GM15510 (cell line): Measurements from ENCODE around the gene ZNF292.

Experiments used
- POLR2A ChIP-seq: IDR thresholded peaks from 3 replicates; pipeline ENCODE4 v1.6.1; 2011; ENCODE audit warnings: borderline replicate concordance; ENCODE audit not compliant: insufficient read length; ENCODE audit errors: extremely low read depth

ZNF292 gene

DNA sequence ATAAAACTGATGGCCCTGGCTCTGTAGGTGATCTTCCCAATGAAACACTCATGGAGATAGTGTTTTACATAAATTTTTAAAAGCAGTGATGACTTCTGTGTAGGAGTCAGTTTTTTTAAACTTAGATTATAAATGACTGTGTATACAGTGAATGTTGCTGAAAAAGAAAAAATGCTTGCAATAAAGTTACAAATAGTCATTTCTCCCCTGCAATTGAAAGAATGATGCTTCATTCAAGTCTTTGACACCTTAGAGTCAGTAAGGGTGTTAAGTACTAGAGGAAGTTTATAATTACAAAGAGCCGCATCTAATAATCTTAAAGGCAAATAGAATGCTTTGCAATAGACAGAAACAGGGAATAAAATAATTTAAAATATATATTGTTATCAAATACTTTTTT, 27.6 kb downstream of the ZNF292 start:
- TF ChIP-seq POLR2A, result no peak

DNA sequence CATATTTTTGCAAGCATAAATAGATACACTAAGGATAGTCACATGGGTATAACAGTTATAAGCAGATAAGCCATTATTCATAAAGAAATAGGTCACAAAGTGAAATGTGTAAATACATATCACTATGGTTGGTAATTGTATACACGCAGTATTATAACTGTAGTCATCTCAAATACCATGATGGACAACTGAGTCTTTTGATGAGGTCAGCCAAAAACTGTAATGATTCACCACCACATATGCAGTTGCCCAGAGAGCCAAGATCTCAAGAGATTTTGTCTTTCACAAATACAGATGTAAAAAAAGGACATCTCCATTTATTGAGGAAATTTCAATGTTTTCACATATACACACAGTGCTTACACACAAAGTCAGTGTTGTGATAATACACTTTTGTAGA, 28.3 kb downstream of the ZNF292 start:
- no peak for TF ChIP-seq POLR2A

DNA sequence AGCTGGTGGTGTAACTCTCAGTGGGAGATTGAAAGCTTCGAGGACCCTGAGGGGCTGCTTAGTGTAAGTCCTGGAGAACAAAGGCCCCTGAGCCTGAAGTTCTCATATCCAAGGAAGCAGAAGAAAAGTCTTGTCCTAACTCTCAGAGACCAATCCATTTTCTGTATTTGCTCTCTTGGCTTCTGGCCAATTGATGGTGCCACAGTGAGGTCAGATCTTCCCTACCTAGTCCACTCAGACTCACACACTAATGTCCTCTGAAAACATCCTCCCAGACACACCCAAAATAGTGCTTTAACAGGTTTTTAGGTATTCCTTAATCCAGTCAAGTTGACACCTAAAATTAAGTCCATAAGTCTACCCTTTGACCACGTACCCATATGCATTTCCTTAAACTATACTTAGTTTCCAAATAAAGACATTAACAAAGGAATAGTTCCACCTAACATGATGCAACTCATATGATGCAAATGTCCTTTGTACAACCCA, 29.4 kb downstream of the ZNF292 start:
- no peak for TF ChIP-seq POLR2A

DNA sequence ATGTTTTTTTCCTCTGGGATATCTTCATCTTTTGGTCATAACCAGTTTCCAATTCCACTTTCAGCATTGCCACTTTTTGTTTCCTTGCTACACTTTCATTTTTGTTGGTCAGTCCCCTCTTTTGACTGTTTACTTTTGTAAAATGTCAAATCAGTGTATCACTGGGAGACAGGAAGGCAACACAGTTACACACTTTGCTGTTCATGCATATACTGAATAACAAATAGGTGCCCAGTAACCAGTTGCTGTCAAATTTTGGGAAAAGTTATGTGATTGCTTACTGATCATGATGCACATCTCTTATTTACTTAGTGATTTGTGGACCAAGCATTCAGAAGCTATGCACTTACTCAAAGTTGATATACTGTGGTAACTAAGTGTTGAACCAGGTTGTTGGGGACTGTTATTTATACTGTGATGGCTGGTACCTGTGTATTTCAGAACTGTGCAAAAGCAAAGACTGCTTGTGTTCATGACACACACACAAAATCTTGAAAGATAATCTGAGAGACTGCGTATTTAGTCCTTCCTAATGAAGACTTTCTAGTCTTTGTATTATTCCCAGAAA, 41.0 kb downstream of the ZNF292 start:
- no peak for TF ChIP-seq POLR2A

DNA sequence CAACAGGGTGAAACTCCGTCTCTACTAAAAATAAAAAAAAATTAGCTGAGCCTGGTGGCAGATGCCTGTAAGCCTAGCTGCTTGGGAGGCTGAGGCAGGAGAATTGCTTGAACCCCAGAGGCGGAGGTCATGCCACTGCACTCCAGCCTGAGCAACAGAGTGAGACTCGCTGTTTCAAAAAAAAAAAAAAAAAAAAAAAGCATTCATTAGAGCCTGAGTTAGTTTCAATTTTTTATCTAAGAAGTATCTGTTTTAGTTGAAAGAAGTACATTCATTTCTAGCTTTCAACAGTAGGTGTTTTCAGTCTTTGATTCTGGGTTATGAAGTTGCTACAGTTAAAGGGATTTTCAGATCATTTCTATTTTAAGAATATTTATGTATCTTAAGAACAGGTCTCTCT, 42.2 kb downstream of the ZNF292 start:
- TF ChIP-seq POLR2A, result no peak

DNA sequence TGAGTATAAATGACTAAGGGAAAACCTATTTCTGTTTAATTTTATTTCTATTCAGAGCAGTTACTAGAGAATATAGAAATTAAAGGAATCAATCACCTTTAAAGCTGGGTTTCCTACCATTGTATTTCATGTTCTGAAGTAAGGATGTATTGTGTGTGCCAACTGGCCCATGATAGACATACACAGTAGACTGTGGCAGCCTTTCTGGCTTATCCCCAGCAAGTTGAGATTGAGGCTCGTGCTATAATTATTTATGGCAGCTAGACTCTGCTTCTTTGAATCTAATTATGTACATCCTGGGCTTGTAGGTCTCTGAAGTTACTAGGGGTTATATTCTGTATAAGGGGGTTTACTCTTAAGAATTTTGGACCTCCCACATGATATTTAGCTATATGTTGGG, 44.4 kb downstream of the ZNF292 start:
- no peak for TF ChIP-seq POLR2A

DNA sequence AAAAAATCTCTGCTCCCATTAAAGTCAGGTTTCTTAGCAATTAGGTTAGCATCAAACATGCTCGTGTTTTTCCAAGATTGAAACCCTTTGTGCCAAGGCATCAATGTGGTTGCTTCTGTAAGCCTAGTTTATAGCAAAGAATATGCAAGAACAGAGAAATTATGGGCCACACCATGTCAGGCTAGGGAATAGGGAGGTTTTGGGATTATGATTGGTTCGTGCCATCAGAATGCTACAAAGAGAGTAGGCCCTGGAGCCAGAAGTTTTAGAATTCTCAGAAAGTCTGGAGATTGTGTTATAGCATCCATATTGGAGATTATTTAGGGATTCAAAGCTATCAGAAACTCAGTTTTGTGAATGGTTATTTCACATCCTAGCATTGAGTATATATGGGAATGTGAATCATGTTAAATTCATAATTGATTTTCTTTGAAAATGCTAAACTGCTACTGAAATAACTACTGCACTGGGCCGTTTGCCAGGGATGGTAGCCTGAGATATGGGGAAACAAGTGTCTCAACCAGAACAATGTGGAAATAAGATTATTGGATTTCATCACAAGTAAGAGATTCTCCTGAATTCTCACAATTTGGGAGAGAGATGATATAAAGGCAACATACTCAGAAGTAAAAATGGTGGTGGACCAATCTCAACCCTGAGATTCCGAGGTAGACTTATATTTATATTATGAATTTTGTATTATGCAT, 45.3 kb downstream of the ZNF292 start:
- TF ChIP-seq POLR2A, result no peak

DNA sequence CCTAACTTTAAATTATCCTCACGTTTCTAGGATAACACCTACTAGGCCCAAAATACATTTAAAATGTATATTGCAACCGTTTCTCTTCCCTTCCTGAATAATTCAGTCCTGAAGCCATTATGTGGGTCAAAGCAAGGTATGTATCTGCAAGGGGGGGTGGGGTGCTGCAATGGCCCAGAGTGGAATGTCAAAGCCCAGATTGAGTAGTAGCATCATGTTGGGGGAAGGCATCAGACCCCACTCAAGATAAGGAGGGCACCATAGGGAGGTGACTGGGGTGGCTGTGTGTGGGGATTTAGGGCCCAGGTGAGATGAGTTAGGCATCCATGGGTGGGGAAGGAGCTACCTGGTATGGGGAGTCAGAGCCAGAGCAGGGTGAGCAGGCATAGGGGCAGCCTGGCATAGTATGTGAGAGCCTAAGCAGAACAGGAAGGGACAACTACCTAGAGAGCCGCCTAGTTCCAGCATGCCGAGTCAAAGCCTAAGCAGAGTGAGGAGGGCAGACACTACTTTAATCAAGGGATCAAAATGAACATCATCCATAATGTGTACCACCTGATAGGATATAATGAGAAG, 48.2 kb downstream of the ZNF292 start:
- no peak for TF ChIP-seq POLR2A

DNA sequence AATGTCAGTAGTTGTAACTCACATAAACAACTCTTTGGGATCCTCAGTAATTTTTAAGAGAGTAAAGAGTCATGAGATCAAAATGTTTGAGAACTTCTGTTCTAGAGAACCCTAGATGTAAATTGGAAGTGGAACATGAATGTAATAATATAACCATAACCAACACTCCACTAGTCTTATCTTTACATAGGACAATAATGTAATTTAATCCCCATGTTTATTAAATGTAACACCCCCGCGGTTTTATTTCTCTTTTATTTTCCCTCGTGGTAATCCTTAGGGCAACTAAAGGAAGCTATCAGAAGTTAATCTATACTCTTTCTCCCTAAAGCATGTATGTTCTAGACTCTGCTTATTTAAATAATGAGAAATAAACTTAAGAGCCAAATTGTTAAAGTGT, 54.4 kb downstream of the ZNF292 start:
- TF ChIP-seq POLR2A, result no peak

DNA sequence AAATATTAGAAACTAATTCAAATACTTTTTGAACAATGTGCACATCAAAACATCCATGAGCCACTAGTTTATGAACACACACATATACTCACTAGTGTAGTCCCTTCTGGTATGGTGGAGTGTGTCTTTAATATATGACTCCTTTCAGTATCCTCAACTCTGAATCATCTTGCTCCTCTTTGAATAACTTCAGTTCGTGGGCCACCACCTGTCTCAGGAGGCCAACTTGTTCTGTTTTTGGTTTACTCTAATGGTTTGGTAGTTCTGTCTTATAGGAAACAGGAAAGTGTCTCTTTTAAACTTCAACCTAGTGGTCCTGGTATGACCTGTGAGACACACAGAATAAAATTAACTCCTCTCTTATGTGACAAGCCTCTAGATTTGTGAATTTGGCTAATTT, 55.6 kb downstream of the ZNF292 start:
- TF ChIP-seq POLR2A, result no peak

DNA sequence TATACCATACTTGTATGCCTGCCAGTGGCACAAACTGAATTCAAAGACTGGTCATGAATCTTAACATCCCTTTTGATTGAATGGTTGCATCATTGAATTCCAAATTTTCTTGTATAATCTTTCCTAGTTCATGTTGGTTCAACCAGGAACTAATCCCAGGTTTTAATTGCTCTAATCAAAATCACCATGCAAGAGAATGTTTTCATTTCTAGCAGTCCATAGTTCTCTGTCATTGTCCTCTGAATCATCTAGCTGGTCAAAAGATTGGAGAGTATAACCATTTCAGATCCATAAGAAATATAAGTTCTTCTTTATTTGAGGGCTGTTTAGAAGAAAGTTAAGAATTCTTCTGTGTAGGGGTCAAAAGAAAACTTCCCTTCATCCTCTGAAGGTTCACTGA, 57.2 kb downstream of the ZNF292 start:
- no peak for TF ChIP-seq POLR2A

DNA sequence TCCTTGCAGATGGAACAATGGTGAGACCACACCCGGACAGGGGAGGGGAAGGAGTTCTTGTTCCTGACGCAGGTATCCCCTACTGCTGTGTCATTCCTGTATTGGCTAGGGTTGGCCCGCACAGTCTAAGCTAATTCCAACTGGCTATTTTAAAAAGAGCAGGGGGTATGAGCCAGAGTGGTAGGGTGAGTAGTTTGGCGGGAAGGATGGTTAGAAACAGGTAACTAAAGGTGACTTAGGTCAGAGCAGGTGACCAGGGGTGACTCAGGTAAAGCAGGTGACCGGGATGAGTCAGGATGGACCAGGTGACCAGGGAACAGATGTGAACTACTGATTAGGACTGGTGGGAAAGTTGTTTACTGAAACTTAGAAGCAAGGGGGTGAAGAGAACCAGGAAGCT, 58.0 kb downstream of the ZNF292 start:
- no peak for TF ChIP-seq POLR2A

DNA sequence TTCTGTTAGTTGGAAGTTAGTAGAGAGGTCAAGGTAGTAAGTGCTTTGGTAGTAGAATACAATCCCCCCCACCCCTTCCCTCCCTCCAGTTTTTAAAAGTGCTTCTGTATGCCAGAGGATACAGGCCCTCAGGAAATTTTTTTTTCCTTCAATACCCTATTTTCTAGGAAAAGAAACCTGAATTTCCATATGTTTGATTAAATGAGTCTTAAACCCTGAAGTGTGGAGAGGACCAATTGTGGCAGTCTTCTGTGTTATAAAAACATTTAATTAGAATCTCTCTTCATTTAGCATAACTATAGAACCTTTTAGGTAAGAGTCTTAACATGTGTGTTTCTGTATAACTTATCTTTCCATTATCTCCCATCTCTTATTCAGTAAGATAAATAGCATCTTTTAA, 59.5 kb downstream of the ZNF292 start:
- TF ChIP-seq POLR2A, result no peak

DNA sequence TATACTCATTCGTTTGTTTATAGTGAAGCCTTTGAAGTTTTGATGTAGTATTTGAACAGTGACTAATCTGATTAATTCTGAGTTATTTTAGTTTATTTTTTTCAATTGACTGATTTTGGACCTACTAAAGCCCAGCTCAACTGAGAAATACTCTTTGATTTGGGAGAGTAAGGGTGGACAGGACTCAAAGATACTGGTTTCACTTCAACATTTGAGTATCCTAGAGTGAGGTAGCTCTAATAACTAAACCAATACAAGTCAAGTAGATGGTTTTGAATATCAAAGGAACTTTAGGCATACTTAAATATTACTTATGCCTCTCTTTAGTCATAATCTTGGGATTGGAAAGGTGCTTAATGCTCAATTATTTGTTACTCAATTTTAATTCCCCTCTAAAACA, 65.6 kb downstream of the ZNF292 start:
- no peak for TF ChIP-seq POLR2A

DNA sequence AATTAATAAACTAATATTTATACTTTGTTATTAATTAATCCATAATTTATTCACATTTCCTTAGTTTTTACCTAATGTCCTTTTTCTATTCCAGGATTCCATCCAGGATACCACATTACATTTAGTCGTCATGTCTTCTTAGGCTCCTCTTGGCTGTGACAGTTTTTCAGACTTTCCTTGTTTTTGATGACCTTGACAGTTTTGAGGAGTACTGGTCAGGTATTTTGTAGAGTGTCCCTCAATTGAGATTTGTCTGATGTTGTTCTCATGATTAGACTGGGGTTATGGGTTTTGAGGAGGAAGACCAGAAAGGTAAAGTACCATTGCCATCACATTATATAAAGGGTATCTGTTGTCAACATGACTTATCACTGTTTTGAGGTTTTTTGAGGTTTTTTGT, 67.3 kb downstream of the ZNF292 start:
- no peak for TF ChIP-seq POLR2A

DNA sequence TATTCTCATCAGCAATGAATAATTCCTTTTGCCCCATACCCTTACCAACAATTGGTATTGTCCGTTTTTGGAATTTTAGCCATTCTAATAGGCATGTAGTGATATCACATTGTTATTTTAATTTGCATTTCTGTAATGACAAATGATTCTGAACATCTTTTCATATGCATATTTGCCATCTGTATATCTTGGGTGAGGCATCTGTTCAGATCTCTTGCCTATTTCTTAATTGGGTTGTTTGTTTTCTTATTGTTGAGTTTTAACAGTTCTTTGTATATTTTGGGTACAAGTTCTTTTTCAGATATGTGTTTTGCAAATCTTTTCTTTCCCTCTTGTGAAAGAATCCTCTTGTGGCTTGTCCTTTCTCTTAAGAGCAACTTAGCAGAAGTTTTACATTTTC, 69.6 kb downstream of the ZNF292 start:
- TF ChIP-seq POLR2A, result no peak
